Mesenchymal stem cell (in vitro differentiated cells and primary cell): ENCODE results near the gene CACNA2D3.

Experiments
- DNase-seq: peaks from one replicate; pipeline ENCODE4 v3.0.0-alpha.2; 2013
- H2AFZ ChIP-seq: one replicate; pipeline ENCODE4 v1.6.1; 2013; ENCODE audit warnings: low read depth, mild to moderate bottlenecking, control low read depth, inconsistent platforms, low read length, moderate library complexity
- H2AK5ac ChIP-seq: 2 replicates; pipeline ENCODE4 v1.6.1; 2013; ENCODE audit warnings: low read length, moderate library complexity, mild to moderate bottlenecking, inconsistent platforms; ENCODE audit not compliant: severe bottlenecking
- H2BK120ac ChIP-seq: one replicate; pipeline ENCODE4 v1.6.1; 2013; ENCODE audit warnings: low read depth, mild to moderate bottlenecking, inconsistent platforms, low read length, moderate library complexity
- H2BK12ac ChIP-seq, 2 experiments: one replicate each; pipeline ENCODE4 v1.6.1; 2013; ENCODE audit warnings: inconsistent platforms in 2 of 2, low read length in 2 of 2, mild to moderate bottlenecking in 2 of 2, moderate library complexity in 2 of 2, control low read depth in 1 of 2
- H2BK15ac ChIP-seq: one replicate; pipeline ENCODE4 v1.6.1; 2013; ENCODE audit warnings: mild to moderate bottlenecking, low read depth, inconsistent platforms; ENCODE audit not compliant: poor library complexity, severe bottlenecking
- H2BK5ac ChIP-seq: 2 replicates; pipeline ENCODE4 v1.6.1; 2013; ENCODE audit warnings: low read depth, mild to moderate bottlenecking, low read length, control low read depth, inconsistent platforms; ENCODE audit not compliant: poor library complexity, severe bottlenecking
- H3K14ac ChIP-seq, 2 experiments: one replicate each; pipeline ENCODE4 v1.6.1; 2013; ENCODE audit warnings: inconsistent platforms in 2 of 2, low read length in 2 of 2, control low read depth in 1 of 2, mild to moderate bottlenecking in 1 of 2, moderate library complexity in 1 of 2
- H3K18ac ChIP-seq, 2 experiments: one replicate each; pipeline ENCODE4 v1.6.1; 2013; ENCODE audit warnings: inconsistent platforms in 2 of 2, low read length in 2 of 2, control low read depth in 1 of 2, low read depth in 1 of 2, mild to moderate bottlenecking in 1 of 2
- H3K23ac ChIP-seq, 2 experiments: one replicate each; pipeline ENCODE4 v1.6.1; 2013; ENCODE audit warnings: inconsistent platforms in 2 of 2, low read length in 2 of 2, mild to moderate bottlenecking in 2 of 2, moderate library complexity in 2 of 2, control low read depth in 1 of 2
- H3K27ac ChIP-seq: 2 replicates; pipeline ENCODE4 v1.5.1; 2013; ENCODE audit warnings: mild to moderate bottlenecking, moderate library complexity, low read length, control low read depth, inconsistent platforms; ENCODE audit not compliant: poor library complexity, severe bottlenecking
- H3K27me3 ChIP-seq, 2 experiments: 2 replicates each; pipeline versions ENCODE4 v1.6.1 to v1.7.0; 2013; ENCODE audit warnings: low read length in 2 of 2, mild to moderate bottlenecking in 2 of 2, moderate library complexity in 2 of 2, control low read depth in 1 of 2, inconsistent platforms in 1 of 2; ENCODE audit not compliant: control insufficient read depth in 1 of 2, insufficient read depth in 1 of 2
- H3K36me3 ChIP-seq, 2 experiments: 2 replicates each; pipeline versions ENCODE4 v1.6.1 to v1.7.0; 2013; ENCODE audit warnings: low read length in 2 of 2, control low read depth in 1 of 2, inconsistent platforms in 1 of 2, low read depth in 1 of 2, mild to moderate bottlenecking in 1 of 2; ENCODE audit not compliant: insufficient read depth in 2 of 2, control insufficient read depth in 1 of 2
- H3K4ac ChIP-seq, 2 experiments: one replicate each; pipeline ENCODE4 v1.6.1; 2013; ENCODE audit warnings: inconsistent platforms in 2 of 2, low read length in 2 of 2, mild to moderate bottlenecking in 2 of 2, moderate library complexity in 2 of 2, control low read depth in 1 of 2, low read depth in 1 of 2
- H3K4me1 ChIP-seq: 2 replicates; pipeline ENCODE4 v1.6.1; 2013; ENCODE audit warnings: low read depth, low read length, control low read depth; ENCODE audit not compliant: control insufficient read depth, insufficient read depth
- H3K4me2 ChIP-seq: 2 replicates; pipeline ENCODE4 v1.6.1; 2013; ENCODE audit warnings: low read length, mild to moderate bottlenecking, inconsistent platforms; ENCODE audit not compliant: poor library complexity, severe bottlenecking
- H3K4me3 ChIP-seq, 2 experiments: 2 replicates each; pipeline versions ENCODE4 v1.5.1 to v1.7.0; 2013; ENCODE audit warnings: low read length in 2 of 2, mild to moderate bottlenecking in 2 of 2, control low read depth in 1 of 2, low read depth in 1 of 2; ENCODE audit not compliant: insufficient read depth in 1 of 2
- H3K79me1 ChIP-seq: replicated peaks from 2 replicates; pipeline ENCODE4 v1.6.1; 2013; ENCODE audit warnings: mild to moderate bottlenecking, control low read depth, low read length, inconsistent platforms; ENCODE audit not compliant: poor library complexity, severe bottlenecking
- H3K9ac ChIP-seq: 2 replicates; pipeline ENCODE4 v1.7.0; 2013; ENCODE audit warnings: mild to moderate bottlenecking, low read length, moderate library complexity
- H3K9me3 ChIP-seq: 2 replicates; pipeline ENCODE4 v1.7.0; 2013; ENCODE audit warnings: mild to moderate bottlenecking, low read length; ENCODE audit not compliant: control insufficient read depth
- H4K8ac ChIP-seq: one replicate; pipeline ENCODE4 v1.6.1; 2013; ENCODE audit warnings: inconsistent platforms, mild to moderate bottlenecking, low read length, moderate library complexity
- H4K91ac ChIP-seq: one replicate; pipeline ENCODE4 v1.6.1; 2013; ENCODE audit warnings: mild to moderate bottlenecking, low read length, inconsistent platforms
- WGBS: methylation state at CpG from one replicate; pipeline ENCODE4 v1.1.7; 2013; ENCODE audit warnings: mixed read lengths; 5-methylcytosine and 5-hydroxymethylcytosine counted together

CACNA2D3 gene

GRCh38 chr3:54759166-54759565 lies 636.8 kb downstream of the CACNA2D3 start:
- DNase-seq = no peak
- Histone ChIP-seq H3K4me2 (no peak overlapping the region), H2BK5ac (no peak overlapping the region), H3K27ac (no peak overlapping the region), H3K14ac (no peak overlapping the region), H2AK5ac (no peak overlapping the region), H3K4ac (no peak overlapping the region), H3K27me3 (no peaks in the 10 kb centered on the region), H3K36me3 (no peaks in the 10 kb centered on the region), H3K4me3 (no peak overlapping the region), H2BK15ac (no peak overlapping the region), H3K79me1 (no peaks in the 10 kb centered on the region), H3K18ac (no peak overlapping the region), H3K9me3 (no peaks in the 10 kb centered on the region), H2BK120ac (no peak overlapping the region), H4K8ac (no peak overlapping the region), H3K9ac (no peak overlapping the region), H2BK12ac (no peak overlapping the region), H2AFZ (no peak overlapping the region), H4K91ac (no peak overlapping the region), H3K4me1 (peaks cover 3% of the 10 kb centered on the region), H3K23ac (no peak overlapping the region)
- 88% methylated on average over 1 of the region's 2 CpGs for WGBS

GRCh38 chr3:54760201-54760600 lies 637.8 kb downstream of the CACNA2D3 start:
- H4K91ac ChIP-seq = no peak overlapping the region
- no peak overlapping the region for H2BK12ac ChIP-seq
- H3K4ac ChIP-seq = no peak overlapping the region
- no peak overlapping the region for H2BK15ac ChIP-seq
- H4K8ac ChIP-seq = no peak overlapping the region
- H2AK5ac ChIP-seq = no peak overlapping the region
- peaks cover 3% of the 10 kb centered on the region for H3K4me1 ChIP-seq
- no peaks in the 10 kb centered on the region for H3K36me3 ChIP-seq
- H2BK5ac ChIP-seq = no peak overlapping the region
- no peak overlapping the region for H3K27ac ChIP-seq
- H2AFZ ChIP-seq = no peak overlapping the region
- H3K4me2 ChIP-seq = no peak overlapping the region
- H3K27me3 ChIP-seq = no peaks in the 10 kb centered on the region
- H3K18ac ChIP-seq = peak overlapping the region in 1 of 2 experiments; percentile 46
- H3K79me1 ChIP-seq = no peaks in the 10 kb centered on the region
- DNase-seq = no peak
- H3K9me3 ChIP-seq = no peaks in the 10 kb centered on the region
- no peak overlapping the region for H3K4me3 ChIP-seq
- no peak overlapping the region for H3K23ac ChIP-seq
- peak overlapping the region in 1 of 2 experiments; percentile 78 for H3K14ac ChIP-seq
- 81% methylated on average over 2 of the region's 2 CpGs for WGBS
- no peak overlapping the region for H3K9ac ChIP-seq
- no peak overlapping the region for H2BK120ac ChIP-seq

- Histone ChIP-seq H3K14ac (no peak overlapping the region), H3K18ac (no peak overlapping the region), H3K9ac (no peak overlapping the region), H2BK120ac (no peak overlapping the region), H2BK5ac (peak overlapping the region; percentile 8), H3K4ac (no peak overlapping the region), H3K27ac (no peak overlapping the region), H3K27me3 (no peaks in the 10 kb centered on the region), H3K4me3 (no peak overlapping the region), H3K4me1 (peaks cover under 1% of the 10 kb centered on the region), H2BK15ac (no peak overlapping the region), H2AK5ac (no peak overlapping the region), H4K8ac (peak overlapping the region; percentile 46), H3K36me3 (no peaks in the 10 kb centered on the region), H3K23ac (no peak overlapping the region), H2AFZ (no peak overlapping the region), H3K79me1 (no peaks in the 10 kb centered on the region), H2BK12ac (peak overlapping the region in 1 of 2 experiments; percentile 5), H3K4me2 (no peak overlapping the region), H3K9me3 (no peaks in the 10 kb centered on the region), H4K91ac (no peak overlapping the region)
- WGBS = no CpG with 5 or more reads among the region's 1 CpG
- DNase-seq = no peak
These were observed 639.3 kb downstream of the CACNA2D3 start for GRCh38 chr3:54761637-54762036.

- no peaks in the 10 kb centered on the region for H3K36me3 ChIP-seq
- no peak overlapping the region for H3K23ac ChIP-seq
- no peak overlapping the region for H2BK120ac ChIP-seq
- no peak overlapping the region for H3K27ac ChIP-seq
- H3K4me2 ChIP-seq = no peak overlapping the region
- H3K9me3 ChIP-seq = no peaks in the 10 kb centered on the region
- no peak overlapping the region for H3K14ac ChIP-seq
- no peaks in the 10 kb centered on the region for H3K27me3 ChIP-seq
- no peak overlapping the region for H4K91ac ChIP-seq
- no peak overlapping the region for H2BK15ac ChIP-seq
- H2AFZ ChIP-seq = no peak overlapping the region
- H3K4ac ChIP-seq = no peak overlapping the region
- H4K8ac ChIP-seq = no peak overlapping the region
- no peak overlapping the region for H3K18ac ChIP-seq
- peak; percentile 36 for DNase-seq
- H3K4me3 ChIP-seq = no peak overlapping the region
- no peak overlapping the region for H2BK5ac ChIP-seq
- H3K79me1 ChIP-seq = no peaks in the 10 kb centered on the region
- H3K4me1 ChIP-seq = no peaks in the 10 kb centered on the region
- no peak overlapping the region for H2AK5ac ChIP-seq
- no peak overlapping the region for H2BK12ac ChIP-seq
- H3K9ac ChIP-seq = no peak overlapping the region
These were observed 642.6 kb downstream of the CACNA2D3 start for GRCh38 chr3:54764911-54765310.
